HK-2 (cell line): ENCODE measurements around the gene TMEM208.
A peak's percentile ranks its signal among the peaks of the same experiment; 100 is the strongest.

Experiments used
- DNase-seq: peaks from one replicate; pipeline ENCODE4 v3.0.0-alpha.2; 2018; ENCODE audit not compliant: unreplicated experiment

TMEM208 gene

GRCh38 chr16:67209565-67209964 is 17.4 kb upstream of the TMEM208 start:
- no peak for DNase-seq

GRCh38 chr16:67210069-67210937 is 16.6 kb upstream of the TMEM208 start:
- DNase-seq = no peak

- no peak for DNase-seq
Observed at GRCh38 chr16:67211674-67212073, 15.3 kb upstream of the TMEM208 start.

GRCh38 chr16:67212766-67213165 is 14.2 kb upstream of the TMEM208 start:
- no peak for DNase-seq

GRCh38 chr16:67213197-67214019 is 13.5 kb upstream of the TMEM208 start:
- no peak for DNase-seq

- no peak for DNase-seq
Observed at GRCh38 chr16:67215706-67216105, 11.2 kb upstream of the TMEM208 start.

- DNase-seq = no peak
Observed at GRCh38 chr16:67216612-67217490, 10.1 kb upstream of the TMEM208 start.

GRCh38 chr16:67223992-67224391 is 2.9 kb upstream of the TMEM208 start:
- no peak for DNase-seq

GRCh38 chr16:67226295-67226803 is 581 bp upstream of the TMEM208 start:
- no peak for DNase-seq

- no peak for DNase-seq
Observed at GRCh38 chr16:67227567-67227921, 614 bp downstream of the TMEM208 start.

- no peak for DNase-seq
Observed at GRCh38 chr16:67228034-67228785, 1.3 kb downstream of the TMEM208 start.

GRCh38 chr16:67228905-67229304 is 2.0 kb downstream of the TMEM208 start:
- no peak for DNase-seq

- DNase-seq = no peak
Observed at GRCh38 chr16:67229906-67230808, 3.2 kb downstream of the TMEM208 start.

- DNase-seq = peak; percentile 3
Observed at GRCh38 chr16:67230809-67231660, 4.1 kb downstream of the TMEM208 start.

GRCh38 chr16:67233596-67233995 is 6.7 kb downstream of the TMEM208 start:
- DNase-seq = no peak

GRCh38 chr16:67234180-67234597 is 7.3 kb downstream of the TMEM208 start:
- no peak for DNase-seq

- DNase-seq = no peak
Observed at GRCh38 chr16:67235816-67236562, 9.1 kb downstream of the TMEM208 start.
